ENCODE measurements around the gene ARHGEF40.

The ARHGEF40 gene

DNA sequence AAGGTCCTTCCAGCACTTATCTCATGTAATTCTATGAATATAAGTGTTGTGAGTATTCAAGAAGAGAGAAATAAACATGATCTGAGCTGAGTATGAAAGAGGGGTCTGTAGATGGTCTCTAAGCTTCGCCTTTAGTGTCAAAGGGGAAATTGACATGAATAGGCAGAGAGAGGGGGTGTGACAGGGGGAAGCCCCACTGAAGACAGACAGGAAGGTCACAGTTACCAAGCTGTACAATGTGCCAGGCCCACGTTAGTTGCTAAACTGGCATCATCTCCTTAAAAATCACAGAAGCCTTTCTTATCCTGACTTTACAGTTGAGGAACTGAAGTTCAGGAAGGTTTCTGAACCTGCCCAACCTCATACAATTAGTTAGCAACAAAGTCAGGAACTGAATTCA, 7.6 kb downstream of the ARHGEF40 start:
- Histone ChIP-seq H3K9ac (ENCODE audit: low read length) (no peak overlapping the region), H3K4me1 (ENCODE audit: control insufficient read depth, insufficient read depth, low read length) (peaks cover 8% of the 10 kb centered on the region), H3K27me3 (replicated peaks; ENCODE audit: control insufficient read depth, insufficient read depth, low read length) (no peaks in the 10 kb centered on the region), H3K4me3 (ENCODE audit: low read length) (no peak overlapping the region), H3K9me3 (ENCODE audit: control insufficient read depth, low read length) (no peaks in the 10 kb centered on the region), H3K36me3 (ENCODE audit: control insufficient read depth, insufficient read depth, low read length, severe bottlenecking) (peaks cover 98% of the 10 kb centered on the region)
- DNase-seq (ENCODE audit: low read depth), result no peak

DNA sequence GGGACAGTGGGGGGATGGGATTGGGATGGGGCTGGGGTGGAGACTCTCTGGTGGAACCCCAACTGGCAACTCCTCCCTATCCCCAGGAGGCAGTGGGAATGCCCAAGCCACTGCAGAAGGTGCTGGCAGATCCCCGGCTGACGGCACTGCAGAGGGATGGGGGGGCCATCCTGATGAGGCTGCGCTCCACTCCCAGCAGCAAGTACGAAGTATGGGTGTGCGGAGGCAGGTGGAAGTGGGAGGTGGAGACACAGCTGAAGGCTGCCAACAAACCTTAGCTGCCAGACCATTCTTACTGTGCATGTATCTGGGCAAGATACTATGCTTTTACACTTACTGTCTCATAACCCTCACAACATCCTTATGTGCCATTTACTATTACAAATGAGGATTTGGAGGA, 8.2 kb downstream of the ARHGEF40 start:
- DNase-seq (ENCODE audit: low read depth), result no peak
- no peaks in the 10 kb centered on the region for H3K9me3 ChIP-seq (ENCODE audit: control insufficient read depth, low read length)
- peaks cover 1% of the 10 kb centered on the region for H3K4me1 ChIP-seq (ENCODE audit: control insufficient read depth, insufficient read depth, low read length)
- no peaks in the 10 kb centered on the region for H3K27me3 ChIP-seq (replicated peaks; ENCODE audit: control insufficient read depth, insufficient read depth, low read length)
- H3K9ac ChIP-seq (ENCODE audit: low read length), result no peak overlapping the region
- peaks cover 96% of the 10 kb centered on the region for H3K36me3 ChIP-seq (ENCODE audit: control insufficient read depth, insufficient read depth, low read length, severe bottlenecking)
- no peak overlapping the region for H3K4me3 ChIP-seq (ENCODE audit: low read length)

- H3K9me3 ChIP-seq (ENCODE audit: control insufficient read depth, low read length), result no peaks in the 10 kb centered on the region
- no peak overlapping the region for H3K4me3 ChIP-seq (ENCODE audit: low read length)
- H3K36me3 ChIP-seq (ENCODE audit: control insufficient read depth, insufficient read depth, low read length, severe bottlenecking), result peaks cover 92% of the 10 kb centered on the region
- H3K27me3 ChIP-seq (replicated peaks; ENCODE audit: control insufficient read depth, insufficient read depth, low read length), result no peaks in the 10 kb centered on the region
- peaks cover 3% of the 10 kb centered on the region for H3K4me1 ChIP-seq (ENCODE audit: control insufficient read depth, insufficient read depth, low read length)
- DNase-seq (ENCODE audit: low read depth), result no peak
- H3K9ac ChIP-seq (ENCODE audit: low read length), result no peak overlapping the region
These were observed 8.6 kb downstream of the ARHGEF40 start for GRCh38 chr14:21078726-21079125.

DNA sequence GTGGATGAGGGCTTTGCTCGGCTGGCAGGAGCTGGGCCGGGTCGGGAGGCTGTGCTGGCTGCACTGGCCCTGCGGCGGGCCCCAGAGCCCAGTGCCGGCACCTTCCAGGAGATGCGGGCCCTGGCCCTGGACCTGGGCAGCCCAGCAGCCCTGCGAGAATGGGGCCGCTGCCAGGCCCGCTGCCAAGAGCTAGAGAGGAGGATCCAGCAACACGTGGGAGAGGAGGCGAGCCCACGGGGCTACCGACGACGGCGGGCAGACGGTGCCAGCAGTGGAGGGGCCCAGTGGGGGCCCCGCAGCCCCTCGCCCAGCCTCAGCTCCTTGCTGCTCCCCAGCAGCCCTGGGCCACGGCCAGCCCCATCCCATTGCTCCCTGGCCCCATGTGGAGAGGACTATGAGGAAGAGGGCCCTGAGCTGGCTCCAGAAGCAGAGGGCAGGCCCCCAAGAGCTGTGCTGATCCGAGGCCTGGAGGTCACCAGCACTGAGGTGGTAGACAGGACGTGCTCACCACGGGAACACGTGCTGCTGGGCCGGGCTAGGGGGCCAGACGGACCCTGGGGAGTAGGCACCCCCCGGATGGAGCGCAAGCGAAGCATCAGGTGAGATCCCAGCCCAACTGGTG, 11.5 kb downstream of the ARHGEF40 start:
- Histone ChIP-seq H3K36me3 (ENCODE audit: control insufficient read depth, insufficient read depth, low read length, severe bottlenecking) (peaks cover 90% of the 10 kb centered on the region), H3K27me3 (replicated peaks; ENCODE audit: control insufficient read depth, insufficient read depth, low read length) (no peaks in the 10 kb centered on the region)
- no peak for DNase-seq (ENCODE audit: low read depth)

DNA sequence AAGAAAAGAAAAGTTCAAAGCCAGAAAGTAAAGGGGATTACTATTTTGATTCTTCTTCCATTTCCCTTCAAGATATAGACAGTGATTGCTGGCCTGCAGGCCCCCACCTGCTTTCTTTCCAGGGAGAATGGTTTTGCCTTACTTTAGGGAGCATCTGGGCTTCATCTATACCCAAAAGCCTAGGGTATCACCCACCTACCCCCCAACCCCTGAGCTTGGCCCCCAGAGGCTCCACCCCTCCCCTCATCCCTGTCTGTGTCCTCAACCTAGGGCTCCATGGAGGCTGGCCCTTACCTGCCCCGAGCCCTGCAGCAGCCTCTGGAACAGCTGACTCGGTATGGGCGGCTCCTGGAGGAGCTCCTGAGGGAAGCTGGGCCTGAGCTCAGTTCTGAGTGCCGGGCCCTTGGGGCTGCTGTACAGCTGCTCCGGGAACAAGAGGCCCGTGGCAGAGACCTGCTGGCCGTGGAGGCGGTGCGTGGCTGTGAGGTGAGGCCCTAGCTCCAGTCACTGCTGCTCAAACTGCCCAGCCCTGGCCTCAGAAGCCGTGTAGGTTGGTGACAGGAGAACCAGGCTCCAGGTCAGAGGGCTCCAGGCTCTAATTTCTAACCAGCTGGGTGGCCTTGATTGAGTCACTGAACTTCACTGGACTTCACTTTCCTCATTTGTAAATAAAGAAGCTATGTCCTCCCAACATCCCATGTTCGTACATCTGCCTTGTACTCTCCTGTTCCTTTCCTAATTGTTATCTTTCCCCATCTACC, 13.6 kb downstream of the ARHGEF40 start:
- Histone ChIP-seq H3K9me3 (ENCODE audit: control insufficient read depth, low read length) (no peaks in the 10 kb centered on the region), H3K9ac (ENCODE audit: low read length) (no peak overlapping the region), H3K4me1 (ENCODE audit: control insufficient read depth, insufficient read depth, low read length) (peaks cover 33% of the 10 kb centered on the region), H3K27me3 (replicated peaks; ENCODE audit: control insufficient read depth, insufficient read depth, low read length) (no peaks in the 10 kb centered on the region), H3K36me3 (ENCODE audit: control insufficient read depth, insufficient read depth, low read length, severe bottlenecking) (peaks cover 84% of the 10 kb centered on the region), H3K4me3 (ENCODE audit: low read length) (no peak overlapping the region)
- DNase-seq (ENCODE audit: low read depth), result no peak

More for the DNA sequence above, 11.5 kb downstream of the ARHGEF40 start:
- H3K9me3 ChIP-seq (ENCODE audit: control insufficient read depth, low read length), result no peaks in the 10 kb centered on the region
- peaks cover 27% of the 10 kb centered on the region for H3K4me1 ChIP-seq (ENCODE audit: control insufficient read depth, insufficient read depth, low read length)
- no peak overlapping the region for H3K4me3 ChIP-seq (ENCODE audit: low read length)
- no peak overlapping the region for H3K9ac ChIP-seq (ENCODE audit: low read length)

DNA sequence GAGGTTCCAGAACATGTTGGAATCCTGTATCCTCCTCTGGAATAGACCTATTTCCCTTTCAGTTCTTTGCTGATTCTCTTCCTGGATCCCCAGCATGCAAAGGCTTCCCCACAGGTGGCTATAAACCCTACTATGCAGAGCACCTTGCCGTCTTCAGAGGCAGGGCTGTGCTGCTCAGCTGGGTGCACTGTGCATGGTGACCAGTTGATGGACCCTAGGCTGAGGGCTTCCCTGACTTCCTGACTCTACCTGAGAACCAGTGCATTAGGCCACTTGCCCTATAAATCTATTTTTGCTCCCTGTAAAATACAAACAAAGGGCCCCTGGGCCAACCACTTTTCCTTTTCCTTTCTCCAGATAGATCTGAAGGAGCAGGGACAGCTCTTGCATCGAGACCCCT, 14.3 kb downstream of the ARHGEF40 start:
- H3K9ac ChIP-seq (ENCODE audit: low read length), result no peak overlapping the region
- H3K4me1 ChIP-seq (ENCODE audit: control insufficient read depth, insufficient read depth, low read length), result peaks cover 33% of the 10 kb centered on the region
- DNase-seq (ENCODE audit: low read depth), result no peak
- H3K36me3 ChIP-seq (ENCODE audit: control insufficient read depth, insufficient read depth, low read length, severe bottlenecking), result peaks cover 84% of the 10 kb centered on the region
- no peak overlapping the region for H3K4me3 ChIP-seq (ENCODE audit: low read length)
- no peaks in the 10 kb centered on the region for H3K27me3 ChIP-seq (replicated peaks; ENCODE audit: control insufficient read depth, insufficient read depth, low read length)
- H3K9me3 ChIP-seq (ENCODE audit: control insufficient read depth, low read length), result no peaks in the 10 kb centered on the region

DNA sequence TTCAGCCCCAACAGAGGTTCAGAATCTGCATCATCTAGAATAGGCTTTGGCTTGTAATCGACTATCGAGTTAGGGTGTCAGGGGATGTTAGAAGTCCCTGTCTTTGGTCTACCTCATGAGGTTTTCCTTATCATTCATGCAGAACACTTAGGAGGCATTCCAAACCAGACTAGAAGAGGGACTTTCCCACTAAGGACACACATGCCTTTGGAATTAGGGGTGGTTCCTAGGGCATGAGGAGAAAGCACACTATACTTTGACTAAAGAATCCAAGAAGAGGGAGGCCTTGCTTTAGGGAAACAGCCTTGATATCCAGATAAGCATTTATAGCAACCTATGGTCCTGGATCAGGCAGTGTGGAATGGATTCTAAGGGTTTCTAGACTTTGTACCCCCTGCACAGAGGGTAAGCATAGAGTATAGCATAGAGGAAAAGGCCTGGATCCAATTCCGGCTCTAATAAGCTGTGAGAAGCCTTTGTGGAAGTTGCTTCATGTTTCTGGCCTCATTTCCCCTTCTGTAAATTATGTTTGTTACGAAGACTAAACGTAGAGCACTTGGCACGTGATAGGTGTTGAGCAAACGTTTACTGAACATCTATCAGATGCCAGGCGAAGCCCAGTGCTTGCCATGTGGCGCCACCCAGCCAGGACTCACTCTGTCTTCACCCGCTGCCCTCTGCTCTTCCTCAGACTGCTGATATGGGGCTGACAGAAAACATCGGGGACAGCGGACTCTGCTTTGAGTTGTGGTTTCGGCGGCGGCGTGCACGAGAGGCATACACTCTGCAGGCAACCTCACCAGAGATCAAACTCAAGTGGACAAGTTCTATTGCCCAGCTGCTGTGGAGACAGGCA, 15.1 kb downstream of the ARHGEF40 start:
- Histone ChIP-seq H3K9me3 (ENCODE audit: control insufficient read depth, low read length) (no peaks in the 10 kb centered on the region), H3K4me1 (ENCODE audit: control insufficient read depth, insufficient read depth, low read length) (peaks cover 33% of the 10 kb centered on the region), H3K9ac (ENCODE audit: low read length) (peak overlapping the region; percentile 14), H3K27me3 (replicated peaks; ENCODE audit: control insufficient read depth, insufficient read depth, low read length) (no peaks in the 10 kb centered on the region), H3K4me3 (ENCODE audit: low read length) (no peak overlapping the region), H3K36me3 (ENCODE audit: control insufficient read depth, insufficient read depth, low read length, severe bottlenecking) (peaks cover 83% of the 10 kb centered on the region)
- peak; percentile 87 for DNase-seq (ENCODE audit: low read depth)

- no peaks in the 10 kb centered on the region for H3K27me3 ChIP-seq (replicated peaks; ENCODE audit: control insufficient read depth, insufficient read depth, low read length)
- peaks cover 33% of the 10 kb centered on the region for H3K4me1 ChIP-seq (ENCODE audit: control insufficient read depth, insufficient read depth, low read length)
- H3K4me3 ChIP-seq (ENCODE audit: low read length), result no peak overlapping the region
- H3K9me3 ChIP-seq (ENCODE audit: control insufficient read depth, low read length), result no peaks in the 10 kb centered on the region
- no peak for DNase-seq (ENCODE audit: low read depth)
- peaks cover 81% of the 10 kb centered on the region for H3K36me3 ChIP-seq (ENCODE audit: control insufficient read depth, insufficient read depth, low read length, severe bottlenecking)
- no peak overlapping the region for H3K9ac ChIP-seq (ENCODE audit: low read length)
These were observed 16.8 kb downstream of the ARHGEF40 start for GRCh38 chr14:21086908-21087293.

- peaks cover 33% of the 10 kb centered on the region for H3K4me1 ChIP-seq (ENCODE audit: control insufficient read depth, insufficient read depth, low read length)
- H3K36me3 ChIP-seq (ENCODE audit: control insufficient read depth, insufficient read depth, low read length, severe bottlenecking), result peaks cover 75% of the 10 kb centered on the region
- H3K9ac ChIP-seq (ENCODE audit: low read length), result no peak overlapping the region
- H3K27me3 ChIP-seq (replicated peaks; ENCODE audit: control insufficient read depth, insufficient read depth, low read length), result no peaks in the 10 kb centered on the region
- H3K4me3 ChIP-seq (ENCODE audit: low read length), result no peak overlapping the region
- no peaks in the 10 kb centered on the region for H3K9me3 ChIP-seq (ENCODE audit: control insufficient read depth, low read length)
- peak; percentile 89 for DNase-seq (ENCODE audit: low read depth)
These were observed 17.4 kb downstream of the ARHGEF40 start for GRCh38 chr14:21087294-21088091.

DNA sequence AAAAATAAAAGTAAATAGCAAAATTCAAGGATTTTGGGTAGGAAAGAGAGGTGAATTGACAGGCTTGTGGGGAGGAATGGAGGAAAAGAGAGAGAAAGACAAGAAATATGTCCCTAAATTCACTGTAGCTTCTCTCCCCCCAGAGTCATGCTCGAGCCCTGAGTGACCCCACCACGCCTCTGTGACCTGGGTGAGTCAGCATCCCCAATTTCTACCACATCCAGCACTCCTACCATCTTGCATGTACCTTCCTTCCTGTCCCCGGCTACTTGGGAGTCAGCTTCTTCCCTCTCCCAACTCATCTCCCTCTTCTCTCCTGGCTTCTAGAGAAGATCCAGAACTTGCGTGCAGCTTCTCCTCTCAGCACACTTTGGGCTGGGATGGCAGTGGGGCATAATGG, 18.6 kb downstream of the ARHGEF40 start:
- Histone ChIP-seq H3K27me3 (replicated peaks; ENCODE audit: control insufficient read depth, insufficient read depth, low read length) (no peaks in the 10 kb centered on the region), H3K36me3 (ENCODE audit: control insufficient read depth, insufficient read depth, low read length, severe bottlenecking) (peaks cover 68% of the 10 kb centered on the region), H3K9me3 (ENCODE audit: control insufficient read depth, low read length) (no peaks in the 10 kb centered on the region), H3K4me1 (ENCODE audit: control insufficient read depth, insufficient read depth, low read length) (peaks cover 30% of the 10 kb centered on the region), H3K4me3 (ENCODE audit: low read length) (no peak overlapping the region), H3K9ac (ENCODE audit: low read length) (no peak overlapping the region)
- DNase-seq (ENCODE audit: low read depth), result no peak

Measured in adipocyte (in vitro differentiated cells).